Choroid plexus epithelial cell (primary cell): ENCODE data around the gene NRL.

Experiments used
- DNase-seq: peaks from one replicate; pipeline ENCODE4 v3.0.0-alpha.2; 2010; ENCODE audit warnings: low read depth
- H3K4me3 ChIP-seq: 2 replicates; pipeline ENCODE4 v1.5.1; 2011; ENCODE audit warnings: low read depth, mild to moderate bottlenecking, control low read depth, low read length, moderate library complexity
- TF ChIP-seq, protein P1 (sequence below): conservative IDR thresholded peaks from 2 replicates; pipeline ENCODE4 v1.5.1; 2011; ENCODE audit warnings: low read depth, mild to moderate bottlenecking, control low read depth, inconsistent platforms, low read length, moderate library complexity

NRL gene

DNA sequence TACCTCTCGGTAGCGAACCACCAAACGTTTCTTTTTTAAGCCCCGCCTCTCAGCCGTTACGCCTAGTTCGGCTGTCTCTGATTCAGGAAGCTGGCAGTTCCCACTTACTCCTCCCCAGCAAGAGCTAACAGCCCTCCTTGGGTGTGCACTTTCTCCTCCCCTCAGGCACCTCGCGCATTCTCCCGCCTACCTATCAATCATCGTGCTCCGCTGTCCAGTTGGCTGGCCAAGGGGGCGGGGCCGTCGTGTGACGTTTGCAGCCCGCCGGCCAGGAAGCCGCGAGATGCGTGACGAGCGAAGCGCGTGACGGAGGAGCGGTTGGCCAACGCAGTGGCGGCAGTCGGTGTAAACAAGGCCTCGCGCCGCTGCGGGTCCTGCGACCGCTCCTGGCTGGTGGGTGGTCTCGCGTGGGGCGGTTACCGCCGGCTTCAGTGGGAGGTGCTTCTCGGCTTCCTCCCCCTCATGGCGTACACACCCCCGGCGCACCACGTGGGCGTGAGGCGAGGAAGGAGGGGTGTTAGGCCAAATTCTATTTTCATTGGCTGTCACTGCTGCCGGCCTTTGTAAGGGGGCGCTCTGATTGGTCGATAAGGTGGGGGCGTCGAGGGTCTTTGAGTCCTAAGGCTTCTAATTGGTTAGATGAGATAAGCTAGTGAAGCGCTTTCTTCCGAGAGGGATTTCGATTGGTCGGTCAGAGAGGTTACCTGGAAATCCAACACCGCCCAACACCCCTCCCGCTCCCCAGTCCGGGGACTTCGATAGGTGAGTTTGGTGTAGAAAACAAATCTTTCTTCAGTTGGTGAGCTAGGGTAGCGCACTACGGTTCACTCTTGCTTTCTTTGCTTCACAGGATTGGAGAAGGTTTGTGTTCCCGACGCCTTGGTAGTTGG, at the start of gene NRL, which contains the start of gene DCAF11:
Gene NRL, minus strand, starts transcription at position 418 of the 890 bp plus-strand sequence. CDS start 32,101 bp downstream, outside the sequence.
Gene DCAF11, plus strand, starts transcription at position 246 of the 890 bp plus-strand sequence. CDS start 818 bp downstream, outside the sequence.
- peak; percentile 100 for DNase-seq
- H3K4me3 ChIP-seq, result peak within 1 kb of the TSS; percentile 91
- TF ChIP-seq, protein P1, sequence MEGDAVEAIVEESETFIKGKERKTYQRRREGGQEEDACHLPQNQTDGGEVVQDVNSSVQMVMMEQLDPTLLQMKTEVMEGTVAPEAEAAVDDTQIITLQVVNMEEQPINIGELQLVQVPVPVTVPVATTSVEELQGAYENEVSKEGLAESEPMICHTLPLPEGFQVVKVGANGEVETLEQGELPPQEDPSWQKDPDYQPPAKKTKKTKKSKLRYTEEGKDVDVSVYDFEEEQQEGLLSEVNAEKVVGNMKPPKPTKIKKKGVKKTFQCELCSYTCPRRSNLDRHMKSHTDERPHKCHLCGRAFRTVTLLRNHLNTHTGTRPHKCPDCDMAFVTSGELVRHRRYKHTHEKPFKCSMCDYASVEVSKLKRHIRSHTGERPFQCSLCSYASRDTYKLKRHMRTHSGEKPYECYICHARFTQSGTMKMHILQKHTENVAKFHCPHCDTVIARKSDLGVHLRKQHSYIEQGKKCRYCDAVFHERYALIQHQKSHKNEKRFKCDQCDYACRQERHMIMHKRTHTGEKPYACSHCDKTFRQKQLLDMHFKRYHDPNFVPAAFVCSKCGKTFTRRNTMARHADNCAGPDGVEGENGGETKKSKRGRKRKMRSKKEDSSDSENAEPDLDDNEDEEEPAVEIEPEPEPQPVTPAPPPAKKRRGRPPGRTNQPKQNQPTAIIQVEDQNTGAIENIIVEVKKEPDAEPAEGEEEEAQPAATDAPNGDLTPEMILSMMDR, result no peak

DNA sequence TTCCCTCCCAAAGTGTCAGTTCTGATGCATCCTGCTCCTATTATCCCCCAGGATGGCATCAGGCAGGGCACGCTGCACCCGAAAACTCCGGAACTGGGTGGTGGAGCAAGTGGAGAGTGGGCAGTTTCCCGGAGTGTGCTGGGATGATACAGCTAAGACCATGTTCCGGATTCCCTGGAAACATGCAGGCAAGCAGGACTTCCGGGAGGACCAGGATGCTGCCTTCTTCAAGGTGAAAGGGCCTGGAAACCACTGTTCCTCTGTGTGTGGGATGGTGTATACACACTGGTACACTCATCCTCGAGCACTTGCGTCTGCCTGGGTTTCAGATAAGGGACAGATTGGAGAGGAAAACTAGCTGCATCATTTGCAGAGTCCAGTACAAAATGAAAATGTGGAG, 47.3 kb upstream of the NRL start:
- DNase-seq, result peak; percentile 33
- peak overlapping the region; percentile 89 for H3K4me3 ChIP-seq
- TF ChIP-seq, protein P1, result no peak

GRCh38 chr14:24160850-24161804, 46.4 kb upstream of the NRL start, which contains the start of gene IRF9:
Gene IRF9 (plus strand): TSS chr14:24161265. CDS start chr14:24162145, 880 bp downstream.
- DNase-seq, result peak; percentile 95
- TF ChIP-seq, protein P1, result peak; percentile 93
- H3K4me3 ChIP-seq, result peak within 1 kb of the TSS; percentile 89

DNA sequence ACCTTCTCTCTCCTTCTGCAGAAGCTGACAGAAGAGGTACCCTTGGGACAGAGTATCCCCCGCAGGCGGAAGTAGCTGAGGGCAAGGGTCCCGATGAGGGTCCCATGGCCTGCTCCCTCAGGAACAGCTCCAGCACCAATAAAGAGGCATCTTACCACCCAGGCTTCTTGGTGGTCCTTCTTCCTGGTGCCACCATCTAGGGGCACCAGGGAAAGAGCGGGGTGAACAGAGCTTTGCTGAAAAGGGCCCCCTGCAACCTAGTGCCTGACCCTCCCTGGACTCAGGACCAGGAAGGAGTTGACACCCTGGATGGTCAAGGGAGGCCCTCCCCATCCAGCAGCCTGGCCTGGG, 45.7 kb upstream of the NRL start:
- DNase-seq, result no peak
- TF ChIP-seq, protein P1, result no peak
- H3K4me3 ChIP-seq, result no peak overlapping the region

DNA sequence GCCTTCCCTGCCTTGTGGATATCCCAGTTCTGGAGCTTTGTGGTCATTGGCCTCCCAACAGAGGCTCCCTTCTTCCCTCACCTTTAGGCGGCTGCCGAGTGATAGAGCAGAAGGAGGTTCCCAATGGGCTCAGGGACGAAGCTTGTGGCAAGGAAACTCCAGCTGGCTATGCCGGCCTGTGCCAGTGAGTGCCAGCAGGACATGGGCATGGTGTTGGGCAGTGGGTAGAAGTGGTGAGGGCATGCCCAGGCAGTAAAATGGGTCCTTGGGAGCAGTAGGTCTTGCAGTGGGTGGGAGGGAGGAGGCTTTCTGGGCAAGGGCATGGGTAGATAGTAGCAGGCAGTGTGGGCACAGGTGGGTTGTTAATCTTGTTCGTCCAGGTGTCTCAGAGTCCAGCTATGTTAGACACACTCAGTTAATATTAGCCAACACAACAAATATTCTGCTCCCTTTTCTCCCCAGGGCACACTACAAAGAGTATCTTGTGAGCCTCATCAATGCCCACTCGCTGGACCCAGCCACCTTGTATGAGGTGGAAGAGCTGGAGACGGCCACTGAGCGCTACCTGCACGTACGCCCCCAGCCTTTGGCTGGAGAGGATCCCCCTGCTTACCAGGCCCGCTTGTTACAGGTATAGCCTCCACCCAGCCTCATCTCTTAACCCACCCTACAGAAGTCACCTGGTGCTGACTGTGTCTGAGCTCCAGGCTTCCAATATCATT, 45.2 kb upstream of the NRL start:
- DNase-seq, result no peak
- TF ChIP-seq, protein P1, result no peak
- no peak overlapping the region for H3K4me3 ChIP-seq

DNA sequence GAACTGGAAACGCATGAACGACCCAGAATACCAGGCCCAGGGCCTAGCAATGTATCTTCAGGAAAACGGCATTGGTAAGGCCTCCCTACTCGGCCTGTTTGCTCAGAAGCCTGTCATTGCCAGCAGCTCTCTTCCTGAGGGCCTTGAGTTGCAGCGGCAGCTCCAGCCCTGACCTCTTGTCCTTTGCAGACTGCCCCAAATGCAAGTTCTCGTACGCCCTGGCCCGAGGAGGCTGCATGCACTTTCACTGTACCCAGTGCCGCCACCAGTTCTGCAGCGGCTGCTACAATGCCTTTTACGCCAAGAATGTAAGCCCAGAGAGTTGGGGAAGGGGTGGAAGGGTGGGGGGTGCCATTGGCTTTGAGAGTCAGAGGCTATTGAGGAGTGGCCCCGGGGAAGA, 42.6 kb upstream of the NRL start:
- DNase-seq, result no peak
- no peak overlapping the region for H3K4me3 ChIP-seq
- TF ChIP-seq, protein P1, result no peak
